ENCODE data around the gene CNOT4.
"Not testable (repeated sequence)": the region's sequence is repeated elsewhere in the genome, so short reads cannot be mapped to it uniquely, and the experiment has no call there.

Gene CNOT4

GRCh38 chr7:135447748-135448147 is 62.2 kb downstream of the CNOT4 start:
- DNase-seq, result peak; percentile 1

- DNase-seq, result no peak
Measured at GRCh38 chr7:135445690-135446089, 64.2 kb downstream of the CNOT4 start.

GRCh38 chr7:135445266-135445665 is 64.6 kb downstream of the CNOT4 start:
- not testable (repeated sequence) for DNase-seq

- DNase-seq, result no peak
Measured at GRCh38 chr7:135441791-135442190, 68.1 kb downstream of the CNOT4 start.

GRCh38 chr7:135434047-135434446 is 75.9 kb downstream of the CNOT4 start:
- DNase-seq, result no peak

GRCh38 chr7:135430626-135431025 is 79.3 kb downstream of the CNOT4 start:
- DNase-seq, result no peak

GRCh38 chr7:135428879-135429278 is 81.0 kb downstream of the CNOT4 start:
- DNase-seq, result no peak

- DNase-seq, result no peak
Measured at GRCh38 chr7:135428011-135428410, 81.9 kb downstream of the CNOT4 start.

GRCh38 chr7:135427166-135427565 is 82.7 kb downstream of the CNOT4 start:
- DNase-seq, result no peak

- DNase-seq, result no peak
Measured at GRCh38 chr7:135425036-135425435, 84.9 kb downstream of the CNOT4 start.

- no peak for DNase-seq
Measured at GRCh38 chr7:135420786-135421185, 89.1 kb downstream of the CNOT4 start.

GRCh38 chr7:135416431-135416830 is 93.5 kb downstream of the CNOT4 start:
- no peak for DNase-seq

GRCh38 chr7:135414850-135415439 is 95.0 kb downstream of the CNOT4 start:
- DNase-seq, result peak; percentile 4

GRCh38 chr7:135414208-135414607 is 95.7 kb downstream of the CNOT4 start:
- DNase-seq, result no peak

- DNase-seq, result no peak
Measured at GRCh38 chr7:135411098-135411497, 98.8 kb downstream of the CNOT4 start.

GRCh38 chr7:135410543-135410942 is 99.4 kb downstream of the CNOT4 start:
- no peak for DNase-seq

- no peak for DNase-seq
Measured at GRCh38 chr7:135409845-135410542, 99.9 kb downstream of the CNOT4 start.

GRCh38 chr7:135407884-135408283 is 102.0 kb downstream of the CNOT4 start:
- no peak for DNase-seq

- DNase-seq, result no peak
Measured at GRCh38 chr7:135406918-135407317, 103.0 kb downstream of the CNOT4 start.

GRCh38 chr7:135405969-135406368 is 103.9 kb downstream of the CNOT4 start:
- DNase-seq, result no peak

GRCh38 chr7:135403302-135403701 is 106.6 kb downstream of the CNOT4 start:
- DNase-seq, result no peak

GRCh38 chr7:135397689-135398088 is 112.2 kb downstream of the CNOT4 start:
- DNase-seq, result no peak

GRCh38 chr7:135392701-135393100 is 117.2 kb downstream of the CNOT4 start:
- peak; percentile 76 for DNase-seq

- no peak for DNase-seq
Measured at GRCh38 chr7:135391514-135391913, 118.4 kb downstream of the CNOT4 start.

- DNase-seq, result no peak
Measured at GRCh38 chr7:135390829-135391228, 119.1 kb downstream of the CNOT4 start.

Measured in DMS153 (cell line).